ENCODE results near the gene ERCC3.
A peak's percentile ranks its signal among the peaks of the same experiment; 100 is the strongest.
"Not testable (repeated sequence)": the region's sequence is repeated elsewhere in the genome, so short reads cannot be mapped to it uniquely, and the experiment has no call there.

Gene ERCC3

DNA sequence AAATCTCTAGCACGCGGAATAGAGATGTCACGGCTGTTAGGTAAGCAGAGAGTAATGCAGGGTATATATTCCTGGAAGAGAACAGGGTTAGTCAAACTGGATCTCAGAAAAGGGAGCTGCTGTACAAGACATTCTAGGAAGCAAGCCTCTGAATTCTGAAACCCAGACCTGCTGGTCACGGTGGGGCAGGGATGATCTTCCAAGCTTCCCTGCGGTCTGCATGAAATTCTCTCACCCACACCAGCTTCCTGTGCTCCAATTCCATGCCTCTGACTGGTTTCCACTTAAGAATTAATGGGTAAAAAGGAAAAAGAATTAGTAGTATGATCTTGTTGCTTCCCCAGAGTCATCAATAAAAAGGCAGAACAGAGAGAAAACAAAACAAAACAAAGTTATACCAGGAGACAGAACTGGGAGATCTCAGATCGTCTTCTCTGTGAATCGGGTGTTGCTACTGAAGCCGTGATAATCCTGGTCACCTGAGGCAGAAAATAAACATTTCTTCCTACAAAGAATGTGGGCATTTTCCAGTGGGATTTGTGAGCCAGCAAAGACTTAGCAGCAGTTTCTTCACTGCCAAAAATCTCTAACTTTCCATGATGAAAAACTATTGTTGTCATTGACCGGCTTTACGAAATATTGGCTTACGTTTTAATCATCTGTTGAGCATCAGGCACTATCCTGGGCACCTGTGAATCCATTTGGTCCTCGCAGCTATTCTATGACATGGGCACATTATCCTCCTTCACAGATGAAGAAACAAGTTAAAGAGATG, 68.6 kb downstream of the ERCC3 start:
- no peak for DNase-seq

DNA sequence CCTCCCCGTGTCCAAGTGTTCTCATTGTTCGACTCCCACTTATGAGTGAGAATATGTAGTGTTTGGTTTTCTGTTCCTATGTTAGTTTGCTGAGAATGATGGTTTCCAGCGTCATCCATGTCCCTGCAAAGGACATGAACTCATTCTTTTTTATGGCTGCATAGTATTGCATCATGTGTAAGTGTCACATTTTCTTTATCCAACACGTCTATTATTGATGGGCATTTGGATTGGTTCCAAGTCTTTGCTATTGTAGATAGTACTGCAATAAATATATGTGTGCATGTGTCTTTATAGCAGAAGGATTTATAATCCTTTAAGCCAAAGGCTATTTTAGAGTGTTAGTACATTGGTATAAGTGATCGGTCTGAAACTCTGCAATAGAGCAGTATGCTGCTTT, 69.8 kb downstream of the ERCC3 start:
- not testable (repeated sequence) for DNase-seq

DNA sequence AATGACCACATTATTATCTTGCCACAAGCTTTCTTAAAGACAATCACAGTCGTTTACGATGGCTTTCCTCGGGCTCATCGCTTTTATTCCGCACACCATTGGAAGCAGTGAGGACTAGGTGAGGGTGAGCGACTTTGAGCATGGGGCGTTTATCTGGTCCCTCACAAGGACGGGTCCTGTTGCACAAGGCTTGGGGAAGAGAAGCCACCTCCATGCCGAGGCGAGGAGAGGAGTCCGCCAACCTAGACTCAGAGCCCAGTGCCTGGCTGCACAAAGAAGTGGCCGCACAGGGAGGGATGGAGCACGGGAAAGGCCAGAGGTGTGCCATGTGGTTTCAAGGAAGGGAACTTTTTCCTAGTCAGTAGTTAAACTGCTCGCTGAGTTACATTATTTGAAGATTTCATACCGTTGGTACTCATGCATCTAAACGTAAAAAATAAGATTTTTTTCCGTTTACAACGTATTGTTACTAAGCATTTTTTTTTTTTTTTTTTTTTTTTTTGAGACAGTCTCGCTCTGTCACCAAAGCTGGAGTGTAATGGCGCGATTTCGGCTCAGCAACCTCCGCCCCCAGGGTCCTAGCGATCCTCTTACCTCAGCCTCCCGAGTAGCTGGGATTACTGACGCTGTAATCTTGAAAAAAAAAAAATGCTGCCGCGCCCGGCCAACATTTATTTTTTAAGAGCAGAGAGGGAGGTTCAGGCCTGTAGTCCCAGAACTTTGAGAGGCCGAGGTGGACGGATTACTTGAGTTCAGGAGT, 73.0 kb downstream of the ERCC3 start:
- DNase-seq: no peak

DNA sequence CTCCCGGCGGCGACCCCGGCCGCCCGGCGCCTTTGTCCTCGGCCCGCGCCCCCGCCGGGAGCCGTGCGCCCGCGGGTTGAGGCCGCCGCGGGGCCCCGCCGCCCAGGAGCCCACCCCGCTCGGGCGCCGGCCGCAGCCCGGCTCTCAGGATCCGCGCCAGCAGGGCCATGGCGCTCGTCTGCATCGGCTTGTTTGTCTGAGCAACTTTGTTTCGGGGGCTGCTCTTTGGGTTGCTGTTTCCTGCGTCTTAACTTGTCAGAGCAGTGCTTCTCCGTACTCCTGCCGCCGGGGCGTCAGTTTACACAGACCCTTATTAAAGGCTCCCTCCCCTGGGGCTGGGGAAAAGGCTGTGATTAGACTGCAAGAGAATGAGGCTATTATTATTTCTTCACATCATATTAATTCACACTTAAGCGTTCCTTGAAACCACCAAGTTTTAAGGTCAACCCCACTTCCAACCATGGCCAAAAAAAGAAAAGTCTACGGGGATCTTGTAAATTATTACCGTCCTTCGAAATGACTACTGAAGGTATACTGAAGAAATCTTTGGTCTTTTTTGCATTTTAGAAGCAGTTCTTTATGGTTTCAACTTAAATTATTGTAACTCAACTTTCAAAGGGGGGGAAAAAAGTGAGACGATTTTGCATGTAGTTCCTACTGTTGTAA, 73.7 kb downstream of the ERCC3 start, which contains the start of gene CYP27C1:
TSS of gene CYP27C1 (minus strand) at position 198 of the 666 bp plus-strand sequence. CDS start at position 169, 29 bp downstream.
- peak; percentile 55 for DNase-seq

DNA sequence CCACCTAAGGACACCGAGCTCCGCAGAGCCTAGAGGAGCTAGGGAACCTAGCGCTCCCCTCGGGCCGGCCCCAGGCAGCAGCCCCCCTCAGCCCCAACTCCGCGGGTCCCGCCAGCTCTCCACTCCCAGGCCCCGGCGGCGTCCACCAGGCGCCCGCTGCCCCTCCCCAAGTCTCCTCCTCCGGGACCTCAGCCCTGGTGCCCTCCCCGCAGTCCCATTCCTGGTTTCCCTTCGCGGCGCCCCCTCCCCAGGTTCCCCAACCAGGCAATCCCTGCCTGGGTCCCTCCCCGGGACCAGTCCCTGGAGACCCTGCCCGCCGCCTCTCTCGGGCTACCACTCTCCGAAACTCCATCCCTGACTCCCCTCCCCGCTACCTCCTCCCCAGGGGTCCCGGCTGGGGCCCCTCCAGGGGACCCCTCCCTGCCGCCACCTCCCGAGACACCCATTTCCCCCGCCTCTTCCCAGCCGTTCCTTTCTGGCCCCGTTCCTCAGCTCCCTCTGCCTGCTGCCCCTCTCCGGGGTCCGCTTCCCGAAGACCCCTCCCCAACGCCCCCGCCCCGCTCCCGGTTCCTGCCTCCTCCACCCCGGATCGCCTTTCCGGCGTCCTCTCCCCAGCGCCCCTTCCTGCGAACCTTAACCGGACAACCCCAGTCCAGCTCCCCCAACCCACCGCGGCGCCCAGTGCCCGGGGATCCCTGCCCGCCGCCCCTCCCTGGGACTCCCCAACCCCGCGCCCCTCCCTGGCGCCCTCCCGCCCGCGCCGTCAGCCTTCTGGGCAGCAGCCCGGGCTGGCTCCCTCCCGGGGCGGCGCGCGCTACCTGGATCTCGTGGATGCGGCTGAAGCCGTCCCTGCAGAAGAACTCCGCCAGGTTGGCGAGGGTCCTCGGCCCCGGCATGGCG, 74.5 kb downstream of the ERCC3 start:
- DNase-seq: peak; percentile 61

DNA sequence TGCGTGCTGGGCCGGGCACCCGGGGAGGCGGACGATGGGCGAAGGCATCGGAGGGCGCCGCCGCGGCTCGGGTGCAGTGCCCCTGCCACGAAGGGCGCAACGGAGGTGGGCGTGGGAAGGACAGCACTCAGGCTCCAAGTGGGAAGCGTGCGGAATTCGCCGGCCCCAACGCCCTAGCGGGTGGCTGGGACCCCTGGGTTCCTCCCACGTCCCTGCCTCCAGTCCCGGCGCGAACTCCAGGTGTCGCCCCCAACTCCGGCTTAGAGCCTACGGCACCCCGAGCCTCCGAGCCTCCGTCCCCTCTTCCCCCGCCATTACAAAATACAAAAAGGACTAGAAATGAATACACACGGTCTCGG, 75.2 kb downstream of the ERCC3 start:
- no peak for DNase-seq

DNA sequence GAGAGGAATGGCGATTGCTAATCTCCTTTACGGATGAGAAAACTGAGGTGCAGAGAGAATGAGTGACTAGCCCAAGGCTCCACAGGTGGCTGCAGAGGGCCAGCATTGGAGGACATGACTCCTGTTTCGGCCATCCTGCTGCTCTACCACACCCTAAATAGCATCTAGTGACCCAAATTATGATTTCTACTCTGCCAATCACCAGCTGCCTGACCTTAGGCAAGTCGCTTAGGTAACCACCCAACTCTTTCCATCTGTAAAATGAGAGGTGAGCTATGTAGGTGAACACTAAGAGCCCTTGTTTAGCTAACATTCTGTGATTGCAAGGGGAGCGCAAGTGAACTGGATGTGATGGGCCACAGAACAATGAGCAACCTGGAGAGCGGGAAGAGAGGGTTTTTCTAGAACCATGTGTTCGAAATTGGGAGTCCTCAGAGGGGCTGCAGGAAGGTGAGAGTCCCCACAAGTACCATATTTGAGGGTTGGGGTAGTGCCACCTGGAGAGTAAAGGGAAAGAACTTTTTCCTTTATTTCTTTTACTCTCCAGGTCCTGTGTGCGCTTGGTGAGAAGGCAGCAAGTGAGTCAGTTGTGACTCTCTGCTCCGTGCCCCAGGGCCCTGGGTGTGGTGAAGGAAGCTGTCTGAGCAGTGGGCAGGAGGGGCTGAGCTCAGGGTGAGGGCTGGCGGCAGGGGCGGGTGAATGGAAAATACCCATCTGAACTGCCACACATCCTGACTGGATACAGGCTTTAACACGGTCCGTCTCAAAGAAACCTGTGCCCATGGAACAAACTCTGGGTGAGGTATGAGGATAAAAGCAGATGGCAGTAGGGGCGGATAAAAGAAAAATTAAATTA, 76.2 kb downstream of the ERCC3 start:
- DNase-seq: no peak

DNA sequence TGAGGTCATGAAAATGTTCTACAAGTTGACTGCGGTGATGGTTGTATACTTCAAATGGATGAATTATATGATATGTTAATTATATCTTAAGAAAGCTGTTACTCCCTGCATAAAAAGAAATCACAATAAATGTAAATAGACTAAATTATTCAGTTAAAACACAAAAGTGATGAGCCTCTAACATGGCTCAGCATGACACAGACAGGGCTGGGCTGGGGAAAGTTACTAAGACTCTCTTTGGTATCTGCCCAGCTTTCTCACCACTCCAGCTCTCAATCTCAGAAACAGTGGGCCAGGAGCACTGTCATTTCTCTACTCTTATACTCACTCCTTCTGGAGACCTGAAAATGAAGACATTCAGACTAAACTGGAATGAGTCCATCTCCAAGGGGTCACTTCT, 77.4 kb downstream of the ERCC3 start:
- DNase-seq: no peak

DNA sequence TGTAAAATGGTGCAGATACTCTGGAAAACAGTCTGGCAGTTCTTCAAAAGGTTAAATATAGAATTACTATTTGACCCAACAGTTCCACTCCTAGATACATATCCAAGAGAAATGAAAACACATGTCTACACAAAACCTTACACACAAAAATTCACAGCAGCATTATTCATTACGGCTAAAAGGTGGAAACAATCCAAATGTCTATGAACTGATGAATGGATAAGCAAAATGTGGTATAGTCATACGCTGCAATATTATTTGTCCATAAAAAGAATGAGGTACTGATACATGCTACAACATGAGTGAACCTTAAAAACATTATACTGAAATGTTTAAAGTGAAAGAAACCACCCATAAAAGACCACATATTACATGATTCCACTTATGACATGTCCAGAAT, 77.8 kb downstream of the ERCC3 start:
- DNase-seq: no peak

DNA sequence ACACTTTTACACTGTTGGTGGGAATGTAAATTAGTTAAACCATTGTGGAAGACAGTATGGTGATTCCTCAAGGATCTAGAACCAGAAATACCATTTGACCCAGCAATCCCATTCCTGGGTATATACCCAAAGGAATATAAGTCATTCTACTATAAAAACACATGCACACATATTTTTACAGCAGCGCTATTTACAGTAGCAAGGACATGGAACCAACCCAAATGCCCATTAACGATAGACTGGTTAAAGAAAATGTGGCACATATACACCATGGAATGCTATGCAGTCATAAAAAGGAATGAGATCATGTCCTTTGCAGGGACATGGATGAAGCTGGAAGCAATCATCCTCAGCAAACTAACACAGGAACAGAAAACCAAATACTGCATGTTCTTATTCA, 79.7 kb downstream of the ERCC3 start:
- not testable (repeated sequence) for DNase-seq

DNA sequence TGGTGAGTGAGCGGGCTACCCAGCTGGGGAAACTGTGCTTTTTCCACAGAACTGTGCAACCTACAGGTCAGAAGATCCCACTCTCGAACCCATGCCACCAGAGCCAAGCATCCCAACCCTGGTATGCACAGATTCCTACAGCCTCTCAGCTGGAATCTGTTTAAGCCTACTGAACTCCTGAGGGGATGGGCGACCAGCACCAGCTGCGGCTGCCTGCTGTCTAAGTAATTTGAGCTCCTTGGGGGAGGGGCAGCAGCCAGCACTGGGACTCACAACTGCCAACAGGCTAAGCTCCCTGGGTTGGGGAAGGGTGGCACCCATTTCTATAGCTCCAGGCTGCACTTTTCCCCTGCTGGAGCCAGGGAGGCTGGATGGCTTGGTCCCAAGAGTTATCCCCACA, 85.6 kb downstream of the ERCC3 start:
- DNase-seq: peak; percentile 65
